SK-N-SH (cell line): ENCODE measurements around the gene ETV3. TPM values are rescaled to one million over a fixed set of nuclear protein-coding genes. Genes with fewer than 3 reads are reported as not detected.

Source experiments
- CTCF ChIA-PET: fragments of 300-600, 350-600 bp; formaldehyde crosslinking; extraction: SDS; loops from one replicate; lab custom pipeline; 2021; lab: Yijun Ruan, JAX
- POLR2A ChIA-PET: fragments of 350-600 bp; sonication (Branson Sonifier 250); formaldehyde crosslinking; extraction: SDS; loops from one replicate; lab custom pipeline; 2020; ENCODE audit warnings: antibody characterized with exemption, inconsistent platforms; lab: Yijun Ruan, JAX
- DNase-seq: peaks from one replicate; pipeline ENCODE4 v3.0.0; 2012
- H2AFZ ChIP-seq: fragments of 200-600 bp; sonication (generic); 2 replicates; pipeline ENCODE4 v1.8.1; 2016; ENCODE audit warnings: antibody characterized with exemption, mild to moderate bottlenecking, low read depth
- H3F3A ChIP-seq: fragments of 200-600 bp; sonication (generic); replicated peaks from 2 replicates; pipeline ENCODE3; 2016; ENCODE audit warnings: antibody characterized with exemption, mild to moderate bottlenecking; ENCODE audit not compliant: insufficient read depth
- H3K27ac ChIP-seq, 2 experiments: fragments of 200-500 bp in 1 of 2; fragments of 200-600 bp in 1 of 2; sonication (Bioruptor generic) in 1 of 2; sonication (generic), shearing (Covaris generic) in 1 of 2; 2 replicates each; pipeline versions ENCODE4 v1.5.1 to v1.6.1; 2014 to 2016; ENCODE audit warnings: low read depth in 2 of 2, inconsistent platforms in 1 of 2, low read length in 1 of 2, mild to moderate bottlenecking in 1 of 2, mixed read lengths in 1 of 2
- H3K27me3 ChIP-seq: fragments of 200-600 bp; sonication (generic), shearing (Covaris generic); 2 replicates; pipeline ENCODE4 v1.6.1; 2016; ENCODE audit warnings: mixed run types; ENCODE audit not compliant: insufficient read depth
- H3K36me3 ChIP-seq, 2 experiments: fragments of 200-500 bp in 1 of 2; fragments of 200-600 bp in 1 of 2; sonication (Bioruptor generic) in 1 of 2; sonication (generic) in 1 of 2; replicated peaks in 1 of 2; 2 replicates each; pipeline versions ENCODE3 to v1.5.1; 2014 to 2016; ENCODE audit warnings: low read length in 1 of 2, mild to moderate bottlenecking in 1 of 2; ENCODE audit not compliant: insufficient read depth in 2 of 2, control insufficient read depth in 1 of 2
- H3K4me1 ChIP-seq, 2 experiments: fragments of 200-500 bp in 1 of 2; fragments of 200-600 bp in 1 of 2; sonication (Bioruptor generic) in 1 of 2; sonication (generic), shearing (Covaris generic) in 1 of 2; 2 replicates each; pipeline versions ENCODE4 v1.5.1 to v1.6.1; 2014 to 2016; ENCODE audit warnings: low read depth in 1 of 2, low read length in 1 of 2, mixed run types in 1 of 2; ENCODE audit not compliant: insufficient read depth in 2 of 2, control insufficient read depth in 1 of 2
- H3K4me2 ChIP-seq: fragments of 200-600 bp; sonication (generic), shearing (Covaris generic); 2 replicates; pipeline ENCODE4 v1.6.1; 2017; ENCODE audit warnings: mixed run types
- H3K4me3 ChIP-seq, 2 experiments: fragments of 200-500 bp in 1 of 2; fragments of 200-600 bp in 1 of 2; sonication (Bioruptor generic) in 1 of 2; sonication (generic), shearing (Covaris generic) in 1 of 2; 2 replicates each; pipeline versions ENCODE4 v1.5.1 to v1.8.1; 2014 to 2016; ENCODE audit warnings: low read depth in 2 of 2, inconsistent platforms in 1 of 2, low read length in 1 of 2, mild to moderate bottlenecking in 1 of 2, mixed read lengths in 1 of 2, moderate library complexity in 1 of 2
- H3K79me2 ChIP-seq: fragments of 200-600 bp; sonication (generic); 2 replicates; pipeline ENCODE4 v1.8.1; 2017; ENCODE audit warnings: mild to moderate bottlenecking; ENCODE audit not compliant: insufficient read depth
- H3K9ac ChIP-seq: fragments of 200-600 bp; sonication (generic); 2 replicates; pipeline ENCODE4 v1.6.1; 2017; ENCODE audit warnings: mixed run types
- H3K9me2 ChIP-seq: fragments of 200-600 bp; sonication (generic); 2 replicates; pipeline ENCODE4 v1.6.1; 2017; ENCODE audit warnings: mixed run types
- H3K9me3 ChIP-seq: fragments of 200-600 bp; sonication (generic); 2 replicates; pipeline ENCODE4 v1.6.1; 2017; ENCODE audit warnings: mixed run types, mild to moderate bottlenecking, moderate library complexity
- H4K20me1 ChIP-seq: fragments of 200-600 bp; sonication (generic); 2 replicates; pipeline ENCODE4 v1.6.1; 2017; ENCODE audit warnings: mild to moderate bottlenecking, mixed run types; ENCODE audit not compliant: insufficient read depth
- CTCF ChIP-seq: fragments of 200-600 bp; sonication (generic); IDR thresholded peaks from 2 replicates; pipeline ENCODE4 v1.6.1; 2017; ENCODE audit warnings: antibody characterized with exemption, mild to moderate bottlenecking, moderate library complexity
- EP300 ChIP-seq, 2 experiments: IDR thresholded peaks; 2 replicates each; pipeline versions ENCODE4 v1.4.0 to v1.6.1; 2012; ENCODE audit warnings: borderline replicate concordance in 1 of 2, low read depth in 1 of 2, low read length in 1 of 2
- GABPA ChIP-seq: IDR thresholded peaks from 2 replicates; pipeline ENCODE4 v1.4.0; 2012; ENCODE audit warnings: low read depth, mild to moderate bottlenecking
- IRF3 ChIP-seq: fragments of 150-350 bp; IDR thresholded peaks from 2 replicates; pipeline ENCODE4 v1.6.1; 2016; ENCODE audit warnings: mild to moderate bottlenecking, low read depth, low read length
- JUND ChIP-seq: IDR thresholded peaks from 2 replicates; pipeline ENCODE4 v1.4.0; 2012
- MAX ChIP-seq: IDR thresholded peaks from 2 replicates; pipeline ENCODE4 v1.4.0; 2012; ENCODE audit warnings: low read depth
- MEF2A ChIP-seq: IDR thresholded peaks from 2 replicates; pipeline ENCODE4 v1.4.0; 2012; ENCODE audit warnings: low read depth, borderline replicate concordance
- MXI1 ChIP-seq: IDR thresholded peaks from 2 replicates; pipeline ENCODE4 v1.6.1; 2012; ENCODE audit warnings: mild to moderate bottlenecking, low read depth, low read length, improper control_type of control experiment
- NFIC ChIP-seq: IDR thresholded peaks from 2 replicates; pipeline ENCODE4 v1.4.0; 2012; ENCODE audit warnings: borderline replicate concordance
- REST ChIP-seq: IDR thresholded peaks from 2 replicates; pipeline ENCODE4 v1.6.1; 2012; ENCODE audit warnings: mild to moderate bottlenecking, low read depth, low read length, moderate library complexity
- RFX5 ChIP-seq: IDR thresholded peaks from 2 replicates; pipeline ENCODE4 v1.6.1; 2012; ENCODE audit warnings: mild to moderate bottlenecking, improper control_type of control experiment, low read length
- SIN3A ChIP-seq: IDR thresholded peaks from 2 replicates; pipeline ENCODE4 v1.6.1; 2012; ENCODE audit warnings: low read depth, mild to moderate bottlenecking, low read length, moderate library complexity, borderline replicate concordance
- SMC3 ChIP-seq: IDR thresholded peaks from 2 replicates; pipeline ENCODE4 v1.6.1; 2012; ENCODE audit warnings: low read depth, low read length, improper control_type of control experiment
- TCF12 ChIP-seq: IDR thresholded peaks from 2 replicates; pipeline ENCODE4 v1.4.0; 2012
- ZBTB33 ChIP-seq: IDR thresholded peaks from 2 replicates; pipeline ENCODE4 v1.4.0; 2012; ENCODE audit warnings: low read depth, borderline replicate concordance
- WGBS: methylation state at CpG from one replicate; pipeline ENCODE4 v1.1.6; 2017; ENCODE audit warnings: low lambda C conversion rate; 5-methylcytosine and 5-hydroxymethylcytosine counted together
- polyA plus RNA-seq, 3 experiments: library from polyadenylated mRNA; depleted of rRNA; stranded (reverse); fragments of >200 nt; gene quantifications; 2 replicates each; pipeline ENCODE4 v1.2.3, GENCODE V29; 2012
- TF ChIP-seq, protein P1 (sequence below): IDR thresholded peaks from 2 replicates; pipeline ENCODE4 v1.4.0; 2012; ENCODE audit warnings: low read depth, borderline replicate concordance
- TF ChIP-seq, protein P2 (sequence below): IDR thresholded peaks from 2 replicates; pipeline ENCODE4; 2012

The ETV3 gene
- polyA plus RNA-seq, 1 of the 3 experiments (the other 2 are of a cell fraction), result 5.4 TPM

DNA sequence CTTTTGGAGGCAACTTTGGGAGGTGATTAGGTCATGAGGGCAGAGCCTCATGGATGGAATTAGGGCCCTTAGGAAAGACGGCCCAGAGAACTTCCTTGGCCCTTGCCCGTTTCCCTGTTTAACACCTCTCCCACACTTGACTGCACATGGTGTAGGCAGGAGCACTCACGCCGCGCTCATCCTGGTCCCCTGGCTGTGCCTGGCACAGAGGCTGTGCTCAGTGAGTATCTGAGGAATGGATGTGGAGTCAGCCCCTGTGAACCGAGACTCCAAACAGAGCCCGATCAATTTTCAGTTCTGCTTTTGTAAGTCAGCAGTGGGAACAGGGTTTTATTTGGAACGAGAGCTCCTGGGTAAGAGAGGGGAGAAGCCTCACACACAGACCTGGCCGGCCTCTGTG lies 29.8 kb upstream of the ETV3 start:
- Histone ChIP-seq H3K9me3 (no peaks in the 10 kb centered on the region), H3K36me3 (no peaks in the 10 kb centered on the region), H3K4me3 (no peak overlapping the region), H3F3A (no peaks in the 10 kb centered on the region), H3K4me2 (no peak overlapping the region), H3K9ac (no peak overlapping the region), H3K4me1 (peaks cover 0 to 7% of the 10 kb centered on the region in 2 experiments; a peak in 1 of 4 replicates), H2AFZ (no peak overlapping the region), H3K27me3 (peaks cover 40% of the 10 kb centered on the region; the same call in 1 of the 2 replicates), H3K9me2 (no peaks in the 10 kb centered on the region), H4K20me1 (no peaks in the 10 kb centered on the region), H3K27ac (no peak overlapping the region), H3K79me2 (no peaks in the 10 kb centered on the region)
- 65% methylated on average over 9 of the region's 9 CpGs for WGBS
- no peak for DNase-seq
- ChIA-PET POLR2A (no interaction called here), CTCF (interaction anchor here (0.6 to 2.2 kb wide), 4 partner anchors 12 to 78 kb away, joined by 3 to 7 read pairs (median 4); no protein-coding TSS in a partner anchor)
- TF ChIP-seq MXI1 (no peak), SMC3 (no peak), NFIC (no peak), RFX5 (no peak), MAX (no peak), TCF12 (no peak), REST (no peak), GABPA (no peak), MEF2A (no peak)
- TF ChIP-seq, protein P1, sequence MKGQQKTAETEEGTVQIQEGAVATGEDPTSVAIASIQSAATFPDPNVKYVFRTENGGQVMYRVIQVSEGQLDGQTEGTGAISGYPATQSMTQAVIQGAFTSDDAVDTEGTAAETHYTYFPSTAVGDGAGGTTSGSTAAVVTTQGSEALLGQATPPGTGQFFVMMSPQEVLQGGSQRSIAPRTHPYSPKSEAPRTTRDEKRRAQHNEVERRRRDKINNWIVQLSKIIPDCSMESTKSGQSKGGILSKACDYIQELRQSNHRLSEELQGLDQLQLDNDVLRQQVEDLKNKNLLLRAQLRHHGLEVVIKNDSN, result no peak

GRCh38 chr1:157167437-157167836 lies 29.2 kb upstream of the ETV3 start:
- CTCF ChIA-PET, result interaction anchor here (0.8 to 2.2 kb wide), 5 partner anchors 11 to 77 kb away, joined by 3 to 8 read pairs (median 4); no protein-coding TSS in a partner anchor
- no peak for TF ChIP-seq CTCF
- TF ChIP-seq ZBTB33, result no peak
- TF ChIP-seq, protein P2, sequence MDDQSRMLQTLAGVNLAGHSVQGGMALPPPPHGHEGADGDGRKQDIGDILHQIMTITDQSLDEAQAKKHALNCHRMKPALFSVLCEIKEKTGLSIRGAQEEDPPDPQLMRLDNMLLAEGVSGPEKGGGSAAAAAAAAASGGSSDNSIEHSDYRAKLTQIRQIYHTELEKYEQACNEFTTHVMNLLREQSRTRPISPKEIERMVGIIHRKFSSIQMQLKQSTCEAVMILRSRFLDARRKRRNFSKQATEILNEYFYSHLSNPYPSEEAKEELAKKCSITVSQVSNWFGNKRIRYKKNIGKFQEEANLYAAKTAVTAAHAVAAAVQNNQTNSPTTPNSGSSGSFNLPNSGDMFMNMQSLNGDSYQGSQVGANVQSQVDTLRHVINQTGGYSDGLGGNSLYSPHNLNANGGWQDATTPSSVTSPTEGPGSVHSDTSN, result no peak
- TF ChIP-seq EP300 (IDR thresholded peaks at IDR 0.05; ENCODE audit: borderline replicate concordance in 1 of 2, low read depth in 1 of 2, low read length in 1 of 2), result no peak
- TF ChIP-seq SIN3A, result no peak
- TF ChIP-seq SMC3, result no peak
- TF ChIP-seq JUND, result no peak
- no peak for TF ChIP-seq IRF3

More at GRCh38 chr1:157167437-157167836, 29.2 kb upstream of the ETV3 start:
- Histone ChIP-seq H3K27me3 (peaks cover 40% of the 10 kb centered on the region; the same call in 1 of the 2 replicates), H3K36me3 (no peaks in the 10 kb centered on the region), H3K4me2 (no peak overlapping the region), H3K9me3 (no peaks in the 10 kb centered on the region), H3F3A (no peaks in the 10 kb centered on the region), H3K9me2 (no peaks in the 10 kb centered on the region), H3K4me3 (no peak overlapping the region), H3K79me2 (no peaks in the 10 kb centered on the region), H4K20me1 (no peaks in the 10 kb centered on the region), H3K9ac (no peak overlapping the region), H3K4me1 (peaks cover 0 to 7% of the 10 kb centered on the region in 2 experiments; a peak in 1 of 4 replicates), H2AFZ (no peak overlapping the region), H3K27ac (no peak overlapping the region)
- POLR2A ChIA-PET, result no interaction called here
- DNase-seq, result no peak
- 46% methylated on average over 3 of the region's 4 CpGs for WGBS
